Erythroblast (primary cell): ENCODE measurements around the gene C1orf105.

Experiments used
- GATA1 ChIP-seq: IDR thresholded peaks from 2 replicates; pipeline ENCODE4 v1.6.1; 2011; ENCODE audit warnings: low read depth, mild to moderate bottlenecking, control low read depth, low read length, moderate library complexity
- POLR2A ChIP-seq: IDR thresholded peaks from 2 replicates; pipeline ENCODE4 v1.6.1; 2011; ENCODE audit warnings: mild to moderate bottlenecking, low read length

DNA sequence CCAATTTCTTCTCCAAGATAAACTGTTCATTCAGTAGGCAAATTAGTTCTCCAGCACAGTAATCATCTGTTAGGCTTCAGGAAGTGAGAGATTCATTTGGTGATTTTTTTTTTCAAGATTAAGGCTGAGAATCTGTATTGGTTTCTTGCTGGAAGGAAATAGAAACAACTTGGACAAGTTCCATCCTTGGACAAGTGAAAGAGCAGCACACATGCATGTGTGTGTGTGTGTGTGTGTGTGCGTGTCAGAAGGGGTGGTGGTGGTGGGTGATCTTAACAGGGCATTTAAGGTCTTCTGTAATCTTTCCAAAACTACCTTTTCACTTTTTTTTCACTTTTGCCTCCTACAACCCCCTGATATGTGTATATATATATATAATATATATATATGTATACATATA, 96.6 kb downstream of the C1orf105 start:
- no peak for TF ChIP-seq POLR2A
- TF ChIP-seq GATA1: no peak
